Right lobe of liver (tissue), 4 donors: ENCODE results near the gene DAD1.

Experiments used
- CTCF ChIP-seq, 4 donors: fragments of 200-600 bp in 3 of 4; fragments of 450-650 bp in 1 of 4; IDR thresholded peaks; one replicate each; pipeline versions ENCODE4 v1.5.1 to v1.8.0; 2016 to 2022; ENCODE audit warnings: antibody characterized with exemption in 4 of 4, mild to moderate bottlenecking in 2 of 4
- POLR2A ChIP-seq: fragments of 450-650 bp; IDR thresholded peaks from one replicate; pipeline ENCODE4 v1.6.1; 2017; ENCODE audit warnings: antibody characterized with exemption, mild to moderate bottlenecking
- donor health status: DM: no; HTN: no; CAD: no.
- donor health status: DM: no; HTN: no; CAD: no.
- donor health status: DM: no; HTN: yes; CAD: no.

- TF ChIP-seq CTCF (IDR thresholded peaks at IDR 0.05), result no peak
- no peak for TF ChIP-seq POLR2A
Observed at GRCh38 chr14:22587247-22587646, 1.8 kb downstream of the DAD1 start.
